Activated naive CD4-positive, alpha-beta T cell treated with anti-CD3 and anti-CD28 coated beads, Interleukin-2, amount 50 U/mL, for 24 hours (primary cell): ENCODE data around the gene FAM13A.
"Not testable (repeated sequence)": the region's sequence is repeated elsewhere in the genome, so short reads cannot be mapped to it uniquely, and the experiment has no call there.

Experiments used
- H3K27ac Mint-ChIP-seq: one replicate; pipeline ENCODE4 v1.8.0; 2021; ENCODE audit warnings: mild to moderate bottlenecking, mixed read lengths
- H3K27me3 Mint-ChIP-seq: one replicate; pipeline ENCODE4 v1.8.0; 2021; ENCODE audit warnings: mixed read lengths
- H3K36me3 Mint-ChIP-seq: one replicate; pipeline ENCODE4 v1.8.0; 2021; ENCODE audit warnings: mixed read lengths
- H3K4me1 Mint-ChIP-seq: one replicate; pipeline ENCODE4 v1.8.0; 2021; ENCODE audit warnings: mixed read lengths
- H3K4me3 Mint-ChIP-seq: one replicate; pipeline ENCODE4 v1.8.0; 2021; ENCODE audit warnings: mild to moderate bottlenecking, mixed read lengths
- H3K9me3 Mint-ChIP-seq: one replicate; pipeline ENCODE4 v1.8.0; 2021; ENCODE audit warnings: mixed read lengths

FAM13A gene

GRCh38 chr4:89021684-89022083, 35.3 kb downstream of the FAM13A start:
- Mint-ChIP-seq H3K4me3 (no peak overlapping the region), H3K36me3 (no peaks in the 10 kb centered on the region), H3K4me1 (no peaks in the 10 kb centered on the region), H3K27me3 (no peaks in the 10 kb centered on the region), H3K27ac (no peak overlapping the region), H3K9me3 (no peaks in the 10 kb centered on the region)

- no peak overlapping the region for H3K4me3 Mint-ChIP-seq
- H3K36me3 Mint-ChIP-seq, result no peaks in the 10 kb centered on the region
- no peaks in the 10 kb centered on the region for H3K4me1 Mint-ChIP-seq
- no peaks in the 10 kb centered on the region for H3K9me3 Mint-ChIP-seq
- no peaks in the 10 kb centered on the region for H3K27me3 Mint-ChIP-seq
- no peak overlapping the region for H3K27ac Mint-ChIP-seq
These were observed 35.9 kb downstream of the FAM13A start for GRCh38 chr4:89021062-89021461.

GRCh38 chr4:89014897-89015296, 42.1 kb downstream of the FAM13A start:
- not testable (repeated sequence) for H3K4me1 Mint-ChIP-seq, H3K9me3 Mint-ChIP-seq, H3K27ac Mint-ChIP-seq, H3K36me3 Mint-ChIP-seq, H3K27me3 Mint-ChIP-seq, H3K4me3 Mint-ChIP-seq

- Mint-ChIP-seq H3K36me3 (no peaks in the 10 kb centered on the region), H3K4me3 (no peak overlapping the region), H3K27ac (no peak overlapping the region), H3K9me3 (peaks cover 4% of the 10 kb centered on the region), H3K4me1 (no peaks in the 10 kb centered on the region), H3K27me3 (no peaks in the 10 kb centered on the region)
These were observed 47.1 kb downstream of the FAM13A start for GRCh38 chr4:89009761-89010369.

GRCh38 chr4:89009115-89009514, 47.9 kb downstream of the FAM13A start:
- Mint-ChIP-seq H3K9me3 (peaks cover 4% of the 10 kb centered on the region), H3K27ac (no peak overlapping the region), H3K27me3 (no peaks in the 10 kb centered on the region), H3K36me3 (no peaks in the 10 kb centered on the region), H3K4me1 (no peaks in the 10 kb centered on the region), H3K4me3 (no peak overlapping the region)

GRCh38 chr4:89008166-89008565, 48.8 kb downstream of the FAM13A start:
- H3K4me1 Mint-ChIP-seq, result no peaks in the 10 kb centered on the region
- H3K36me3 Mint-ChIP-seq, result no peaks in the 10 kb centered on the region
- H3K27me3 Mint-ChIP-seq, result no peaks in the 10 kb centered on the region
- H3K4me3 Mint-ChIP-seq, result no peak overlapping the region
- no peak overlapping the region for H3K27ac Mint-ChIP-seq
- H3K9me3 Mint-ChIP-seq, result peaks cover 4% of the 10 kb centered on the region

GRCh38 chr4:89007338-89007939, 49.5 kb downstream of the FAM13A start:
- H3K36me3 Mint-ChIP-seq, result no peaks in the 10 kb centered on the region
- no peaks in the 10 kb centered on the region for H3K27me3 Mint-ChIP-seq
- H3K4me3 Mint-ChIP-seq, result no peak overlapping the region
- peaks cover 4% of the 10 kb centered on the region for H3K9me3 Mint-ChIP-seq
- H3K4me1 Mint-ChIP-seq, result no peaks in the 10 kb centered on the region
- H3K27ac Mint-ChIP-seq, result no peak overlapping the region

- no peak overlapping the region for H3K4me3 Mint-ChIP-seq
- H3K27ac Mint-ChIP-seq, result no peak overlapping the region
- peaks cover 4% of the 10 kb centered on the region for H3K9me3 Mint-ChIP-seq
- H3K27me3 Mint-ChIP-seq, result no peaks in the 10 kb centered on the region
- H3K4me1 Mint-ChIP-seq, result no peaks in the 10 kb centered on the region
- no peaks in the 10 kb centered on the region for H3K36me3 Mint-ChIP-seq
These were observed 50.7 kb downstream of the FAM13A start for GRCh38 chr4:89006307-89006706.

- not testable (repeated sequence) for H3K4me1 Mint-ChIP-seq, H3K4me3 Mint-ChIP-seq, H3K27ac Mint-ChIP-seq, H3K27me3 Mint-ChIP-seq, H3K36me3 Mint-ChIP-seq, H3K9me3 Mint-ChIP-seq
These were observed 51.9 kb downstream of the FAM13A start for GRCh38 chr4:89005066-89005465.

- Mint-ChIP-seq H3K4me3 (no peak overlapping the region), H3K27ac (no peak overlapping the region)
These were observed 55.1 kb downstream of the FAM13A start for GRCh38 chr4:89001647-89002445.

GRCh38 chr4:89000844-89001360, 56.1 kb downstream of the FAM13A start:
- Mint-ChIP-seq H3K36me3 (no peaks in the 10 kb centered on the region), H3K27me3 (no peaks in the 10 kb centered on the region), H3K4me1 (peaks cover 8% of the 10 kb centered on the region), H3K27ac (no peak overlapping the region), H3K4me3 (no peak overlapping the region), H3K9me3 (peaks cover 4% of the 10 kb centered on the region)

More at GRCh38 chr4:89001647-89002445, 55.1 kb downstream of the FAM13A start:
- Mint-ChIP-seq H3K4me1 (peaks cover 8% of the 10 kb centered on the region), H3K27me3 (no peaks in the 10 kb centered on the region), H3K9me3 (peaks cover 4% of the 10 kb centered on the region), H3K36me3 (no peaks in the 10 kb centered on the region)

GRCh38 chr4:89000382-89000781, 56.6 kb downstream of the FAM13A start:
- Mint-ChIP-seq H3K36me3 (no peaks in the 10 kb centered on the region), H3K4me3 (no peak overlapping the region), H3K27ac (no peak overlapping the region), H3K27me3 (no peaks in the 10 kb centered on the region), H3K4me1 (peaks cover 8% of the 10 kb centered on the region), H3K9me3 (peaks cover 4% of the 10 kb centered on the region)

GRCh38 chr4:88999392-88999930, 57.5 kb downstream of the FAM13A start:
- H3K9me3 Mint-ChIP-seq, result no peaks in the 10 kb centered on the region
- peaks cover 8% of the 10 kb centered on the region for H3K4me1 Mint-ChIP-seq
- no peaks in the 10 kb centered on the region for H3K27me3 Mint-ChIP-seq
- no peak overlapping the region for H3K27ac Mint-ChIP-seq
- H3K4me3 Mint-ChIP-seq, result no peak overlapping the region
- no peaks in the 10 kb centered on the region for H3K36me3 Mint-ChIP-seq

GRCh38 chr4:88998891-88999290, 58.1 kb downstream of the FAM13A start:
- H3K27ac Mint-ChIP-seq, result no peak overlapping the region
- peaks cover 8% of the 10 kb centered on the region for H3K4me1 Mint-ChIP-seq
- no peak overlapping the region for H3K4me3 Mint-ChIP-seq
- no peaks in the 10 kb centered on the region for H3K27me3 Mint-ChIP-seq
- no peaks in the 10 kb centered on the region for H3K9me3 Mint-ChIP-seq
- H3K36me3 Mint-ChIP-seq, result no peaks in the 10 kb centered on the region

- no peaks in the 10 kb centered on the region for H3K27me3 Mint-ChIP-seq
- H3K4me1 Mint-ChIP-seq, result peaks cover 8% of the 10 kb centered on the region
- no peaks in the 10 kb centered on the region for H3K9me3 Mint-ChIP-seq
- H3K36me3 Mint-ChIP-seq, result no peaks in the 10 kb centered on the region
- H3K4me3 Mint-ChIP-seq, result no peak overlapping the region
- no peak overlapping the region for H3K27ac Mint-ChIP-seq
These were observed 59.0 kb downstream of the FAM13A start for GRCh38 chr4:88998001-88998400.

- no peak overlapping the region for H3K27ac Mint-ChIP-seq
- H3K27me3 Mint-ChIP-seq, result no peaks in the 10 kb centered on the region
- no peak overlapping the region for H3K4me3 Mint-ChIP-seq
- no peaks in the 10 kb centered on the region for H3K36me3 Mint-ChIP-seq
- H3K4me1 Mint-ChIP-seq, result peaks cover 5% of the 10 kb centered on the region
- H3K9me3 Mint-ChIP-seq, result no peaks in the 10 kb centered on the region
These were observed 61.1 kb downstream of the FAM13A start for GRCh38 chr4:88995874-88996273.
